ENCODE results near the gene C15orf62. TPM values are rescaled to one million over a fixed set of nuclear protein-coding genes. Genes with fewer than 3 reads are reported as not detected.

The C15orf62 gene
- polyA plus RNA-seq, 1 donor (not counting 4 experiments of a cell fraction or from before 2014, with no cell fraction given): 0.14 TPM

- H4K20me1 ChIP-seq (ENCODE audit: control insufficient read depth, extremely low read depth, insufficient read depth, low read length): no peaks in the 10 kb centered on the region
- H3K36me3 ChIP-seq (ENCODE audit: control insufficient read depth in 2 of 2, extremely low read depth in 1 of 2, insufficient read depth in 2 of 2, low read length in 2 of 2): peaks cover 28 to 65% of the 10 kb centered on the region in 2 experiments
- H3K27me3 ChIP-seq (ENCODE audit: control insufficient read depth, extremely low read depth, insufficient read depth, low read length): no peaks in the 10 kb centered on the region
- TF ChIP-seq CTCF (optimal IDR thresholded peaks at IDR 0.05 in 1 of 3, IDR thresholded peaks at IDR 0.05 in 1 of 3, conservative IDR thresholded peaks at IDR 0.05 in 1 of 3; ENCODE audit: extremely low read depth in 1 of 3, insufficient read depth in 2 of 3, low read length in 3 of 3): no peak
- H3K27ac ChIP-seq (ENCODE audit: control insufficient read depth, insufficient read depth, low read length): no peak overlapping the region
- H2AFZ ChIP-seq (ENCODE audit: control insufficient read depth, low read length): no peak overlapping the region
- peaks cover 16% of the 10 kb centered on the region for H3K79me2 ChIP-seq (ENCODE audit: control insufficient read depth, insufficient read depth, low read length)
- no peak overlapping the region for H3K4me3 ChIP-seq (ENCODE audit: control insufficient read depth in 2 of 3, extremely low read depth in 1 of 3, insufficient read depth in 2 of 3, low read depth in 1 of 3, low read length in 3 of 3)
- no peak overlapping the region for H3K9ac ChIP-seq (ENCODE audit: control insufficient read depth, extremely low read depth, insufficient read depth, low read length)
- no peak overlapping the region for H3K4me2 ChIP-seq (ENCODE audit: control insufficient read depth, extremely low read depth, insufficient read depth, low read depth, low read length)
- FAIRE-seq (no peak), DNase-seq (ENCODE audit: low read depth, low spot score) (no peak)
- no peaks in the 10 kb centered on the region for H3K9me1 ChIP-seq (ENCODE audit: control insufficient read depth, extremely low read depth, insufficient read depth, low read length)
- H3K9me3 ChIP-seq (ENCODE audit: control insufficient read depth, low read depth, low read length): no peaks in the 10 kb centered on the region
- dilution Hi-C loops (cut with MboI; ENCODE audit: extremely low pct_ligation_motif_present, low sequenced_read_pairs): no loop called here
- H3K4me1 ChIP-seq (ENCODE audit: control insufficient read depth, extremely low read depth, insufficient read depth, low read length): peaks cover 12% of the 10 kb centered on the region
Observed at GRCh38 chr15:40747685-40748631, 21.8 kb upstream of the C15orf62 start.

GRCh38 chr15:40749151-40749630, 20.6 kb upstream of the C15orf62 start:
- Histone ChIP-seq H3K9me1 (ENCODE audit: control insufficient read depth, extremely low read depth, insufficient read depth, low read length) (no peaks in the 10 kb centered on the region), H3K27me3 (ENCODE audit: control insufficient read depth, extremely low read depth, insufficient read depth, low read length) (no peaks in the 10 kb centered on the region), H3K36me3 (ENCODE audit: control insufficient read depth in 2 of 2, extremely low read depth in 1 of 2, insufficient read depth in 2 of 2, low read length in 2 of 2) (peaks cover 23 to 57% of the 10 kb centered on the region in 2 experiments), H2AFZ (ENCODE audit: control insufficient read depth, low read length) (no peak overlapping the region), H3K9me3 (ENCODE audit: control insufficient read depth, low read depth, low read length) (no peaks in the 10 kb centered on the region), H3K27ac (ENCODE audit: control insufficient read depth, insufficient read depth, low read length) (no peak overlapping the region), H3K4me1 (ENCODE audit: control insufficient read depth, extremely low read depth, insufficient read depth, low read length) (peaks cover 11% of the 10 kb centered on the region), H3K4me2 (ENCODE audit: control insufficient read depth, extremely low read depth, insufficient read depth, low read depth, low read length) (no peak overlapping the region), H3K4me3 (ENCODE audit: control insufficient read depth in 2 of 3, extremely low read depth in 1 of 3, insufficient read depth in 2 of 3, low read depth in 1 of 3, low read length in 3 of 3) (no peak overlapping the region), H3K9ac (ENCODE audit: control insufficient read depth, extremely low read depth, insufficient read depth, low read length) (no peak overlapping the region), H4K20me1 (ENCODE audit: control insufficient read depth, extremely low read depth, insufficient read depth, low read length) (no peaks in the 10 kb centered on the region), H3K79me2 (ENCODE audit: control insufficient read depth, insufficient read depth, low read length) (peaks cover 27% of the 10 kb centered on the region)
- TF ChIP-seq CTCF (optimal IDR thresholded peaks at IDR 0.05 in 1 of 3, IDR thresholded peaks at IDR 0.05 in 1 of 3, conservative IDR thresholded peaks at IDR 0.05 in 1 of 3; ENCODE audit: extremely low read depth in 1 of 3, insufficient read depth in 2 of 3, low read length in 3 of 3) (no peak), EZH2 (IDR thresholded peaks at IDR 0.05; ENCODE audit: low read length) (no peak)
- DNase-seq (ENCODE audit: low read depth, low spot score) (no peak), FAIRE-seq (no peak)
- dilution Hi-C loops (cut with MboI; ENCODE audit: extremely low pct_ligation_motif_present, low sequenced_read_pairs): no loop called here
